ENCODE measurements around the gene SERP1.

The SERP1 gene

DNA sequence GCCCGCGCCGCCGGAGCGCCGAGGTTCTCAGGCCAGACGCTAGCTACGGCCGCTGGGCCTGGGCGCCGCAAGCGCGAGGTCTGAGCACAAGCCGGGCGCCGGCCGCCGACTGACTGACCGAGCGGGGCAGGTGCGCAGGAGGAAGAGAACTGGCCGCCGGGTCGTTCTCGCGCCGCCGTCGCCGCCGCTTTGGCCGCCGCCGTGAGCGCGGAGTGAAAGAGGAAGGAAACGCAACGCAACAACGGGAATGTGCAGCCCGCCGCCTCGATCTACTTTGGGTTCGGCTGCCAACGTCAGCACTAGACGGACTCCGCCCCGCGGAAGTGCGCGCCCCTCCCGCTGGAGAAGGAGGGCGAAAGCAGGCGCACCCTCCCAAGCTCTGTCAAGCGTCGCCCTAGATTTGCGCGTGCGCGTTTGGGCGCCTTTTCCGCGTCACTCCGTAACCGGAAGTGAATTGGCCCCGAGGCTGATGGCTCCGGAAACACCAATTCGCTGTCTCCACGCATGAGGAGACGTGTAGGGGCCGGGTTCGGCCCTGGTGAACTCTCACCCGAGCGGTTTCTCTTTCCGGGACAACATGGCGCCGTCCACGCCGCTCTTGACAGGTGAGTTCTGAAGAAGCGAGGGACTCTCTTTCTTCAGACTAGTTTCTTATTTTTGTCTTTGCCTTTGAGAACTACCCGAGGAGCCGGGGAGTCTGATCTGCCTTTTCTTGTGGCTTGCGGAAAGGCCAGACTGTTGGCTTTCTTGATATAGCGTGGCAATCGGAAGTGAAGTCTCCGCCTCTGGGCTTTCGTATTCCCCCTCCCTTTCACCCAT is at the start of gene SERP1, which contains the start of gene EIF2A:
TSS of gene SERP1 (minus strand) at position 271 of the 819 bp plus-strand sequence. CDS start 361 bp downstream, outside the sequence.
TSS of gene EIF2A (plus strand) at position 562 of the 819 bp plus-strand sequence. CDS start at position 578, 16 bp downstream.
- peak; percentile 99 for DNase-seq (ENCODE audit: low spot score)

DNA sequence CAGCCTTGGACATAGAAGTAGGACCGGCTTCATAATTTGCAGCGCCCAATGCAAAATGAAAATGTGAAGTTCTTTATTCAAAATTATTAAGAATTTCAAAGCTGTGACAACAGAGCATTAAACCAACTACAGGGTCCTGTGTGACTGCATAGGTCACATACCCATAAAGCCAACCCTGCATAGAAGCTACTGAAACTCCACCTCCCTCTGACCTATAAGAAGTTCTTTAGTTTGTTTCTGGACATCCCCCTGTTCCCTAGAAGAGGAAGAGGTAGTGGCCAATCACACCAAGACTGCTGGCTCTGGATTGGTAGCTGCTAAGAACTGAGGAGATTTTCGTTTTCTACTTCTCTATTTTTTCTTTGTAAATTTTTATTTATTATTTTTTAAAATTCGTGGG is 47.9 kb upstream of the SERP1 start:
- no peak for DNase-seq (ENCODE audit: low spot score)

DNA sequence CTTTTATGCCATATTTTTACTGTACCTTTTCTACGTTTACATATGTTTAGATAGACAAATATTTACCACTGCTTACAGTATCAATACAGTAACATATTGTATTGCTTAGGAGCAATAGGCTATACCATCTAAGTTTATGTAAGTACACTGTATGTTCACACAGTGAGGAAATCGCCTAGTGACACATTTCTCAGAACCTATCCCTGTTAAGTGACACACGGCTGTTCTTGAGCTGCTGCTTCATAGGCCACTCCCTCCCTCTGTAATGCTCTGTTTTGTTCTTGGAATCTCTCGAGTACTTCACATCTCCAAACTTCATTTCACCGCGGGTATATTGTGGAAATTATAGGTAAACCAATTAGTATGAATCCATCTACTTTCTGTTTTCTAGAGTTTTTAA is 43.5 kb upstream of the SERP1 start:
- DNase-seq (ENCODE audit: low spot score) = no peak

DNA sequence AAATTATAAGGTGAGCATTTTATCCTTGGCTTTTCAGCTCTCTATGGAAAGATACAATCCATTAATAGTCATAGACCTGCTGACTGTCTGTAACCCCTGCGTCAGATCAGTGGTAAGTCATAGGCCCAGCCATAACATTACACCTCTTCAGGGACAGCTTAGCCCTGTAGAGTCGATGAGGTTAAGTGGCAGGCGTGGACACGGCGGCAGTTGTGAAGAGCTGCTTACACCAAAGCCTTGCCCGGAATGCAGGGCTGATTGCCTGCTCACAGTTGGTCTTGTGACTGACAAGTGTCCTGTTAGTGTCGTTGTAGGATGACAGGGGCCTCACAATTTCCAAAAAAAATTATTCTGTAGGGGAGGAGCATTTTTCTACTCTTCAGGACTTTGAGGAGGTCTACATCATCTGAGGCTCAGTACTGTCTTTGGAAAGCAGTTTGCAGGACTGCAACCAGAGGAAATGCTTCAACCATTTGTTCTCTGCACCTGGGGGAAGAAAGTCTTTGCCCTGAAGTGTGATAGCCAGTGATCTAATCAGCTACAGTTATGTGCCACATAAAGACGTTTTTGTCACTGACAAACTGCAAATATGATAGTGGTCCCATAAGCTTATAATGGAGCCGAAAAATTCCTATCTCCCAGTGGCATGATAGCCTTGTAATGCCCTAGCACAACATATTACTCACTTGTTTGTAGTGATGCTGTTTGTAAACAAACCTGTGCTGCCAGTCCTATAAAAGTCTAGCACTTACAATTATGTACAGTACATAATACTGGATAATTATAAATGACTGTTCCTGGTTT is 41.9 kb upstream of the SERP1 start:
- no peak for DNase-seq (ENCODE audit: low spot score)

DNA sequence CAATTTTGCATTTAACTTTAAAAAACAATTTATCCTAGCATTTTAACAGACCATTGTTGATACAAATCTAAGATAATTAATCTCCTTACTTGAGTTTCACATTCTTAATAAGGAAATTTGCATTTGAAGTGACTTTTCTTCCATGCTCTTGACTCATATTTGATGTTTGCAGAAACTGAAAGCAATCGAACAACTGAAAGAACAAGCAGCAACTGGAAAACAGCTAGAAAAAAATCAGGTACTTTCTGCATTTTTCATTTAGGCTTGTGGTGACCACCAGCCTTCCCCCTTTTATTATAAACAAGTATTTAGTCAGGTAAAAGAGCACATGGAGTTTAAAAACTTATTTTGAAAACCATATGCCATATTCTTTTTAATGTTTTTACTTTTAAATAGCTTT is 36.7 kb upstream of the SERP1 start:
- no peak for DNase-seq (ENCODE audit: low spot score)

DNA sequence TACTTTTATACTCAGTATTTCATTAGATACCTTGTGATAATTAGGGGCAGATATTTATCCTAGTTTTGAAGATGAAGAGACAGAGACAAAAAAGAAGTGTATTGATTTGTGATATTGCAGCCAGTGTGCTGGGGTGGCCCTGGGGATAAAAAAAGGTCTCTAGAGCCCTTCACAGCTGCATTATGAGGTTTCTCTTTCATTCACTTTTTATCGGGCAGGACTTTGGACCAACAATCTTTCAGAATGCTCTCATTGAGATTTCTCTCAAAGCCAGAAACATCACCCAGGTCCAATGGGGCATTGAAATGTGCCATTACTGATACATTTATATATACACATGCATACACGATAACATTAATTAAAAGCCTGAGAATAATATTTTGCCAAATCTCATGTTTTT is 36.3 kb upstream of the SERP1 start:
- DNase-seq (ENCODE audit: low spot score) = no peak

DNA sequence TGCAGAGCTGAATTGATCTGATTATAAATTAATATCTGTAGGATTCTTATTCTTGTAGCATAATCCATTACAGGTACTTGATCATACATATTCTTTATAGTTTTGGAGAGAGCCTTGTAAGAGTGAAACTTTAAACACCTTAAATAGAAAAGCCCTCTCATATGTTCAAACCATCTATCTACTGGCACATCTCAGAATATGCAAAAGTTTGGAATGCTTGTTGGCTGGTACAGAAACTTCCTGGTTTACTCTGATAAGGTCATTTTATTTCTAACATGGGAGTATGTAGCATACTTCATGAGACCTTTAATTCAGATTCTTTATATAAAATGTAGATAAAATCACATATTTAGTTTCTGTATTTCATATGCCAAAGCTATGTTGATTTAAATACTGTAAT is 34.9 kb upstream of the SERP1 start:
- DNase-seq (ENCODE audit: low spot score) = no peak

DNA sequence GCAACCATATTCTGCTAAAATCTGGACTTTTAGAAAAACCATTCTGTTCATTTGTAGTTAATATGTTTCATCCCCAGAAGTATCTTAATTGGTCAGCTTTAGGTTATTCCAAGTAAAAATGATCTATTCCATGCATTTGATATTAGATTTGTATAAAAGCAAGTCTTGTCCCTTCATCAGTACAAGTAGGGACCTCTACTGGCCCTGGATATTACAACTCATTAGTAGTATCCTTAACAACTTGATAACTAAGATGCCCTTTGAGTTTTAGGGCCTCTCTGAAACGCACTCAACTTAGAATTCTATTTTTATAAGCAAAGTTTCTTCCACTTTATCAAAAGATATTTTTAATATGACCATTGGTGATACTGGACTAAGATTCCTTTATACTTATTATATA is 31.6 kb upstream of the SERP1 start:
- DNase-seq (ENCODE audit: low spot score) = no peak

DNA sequence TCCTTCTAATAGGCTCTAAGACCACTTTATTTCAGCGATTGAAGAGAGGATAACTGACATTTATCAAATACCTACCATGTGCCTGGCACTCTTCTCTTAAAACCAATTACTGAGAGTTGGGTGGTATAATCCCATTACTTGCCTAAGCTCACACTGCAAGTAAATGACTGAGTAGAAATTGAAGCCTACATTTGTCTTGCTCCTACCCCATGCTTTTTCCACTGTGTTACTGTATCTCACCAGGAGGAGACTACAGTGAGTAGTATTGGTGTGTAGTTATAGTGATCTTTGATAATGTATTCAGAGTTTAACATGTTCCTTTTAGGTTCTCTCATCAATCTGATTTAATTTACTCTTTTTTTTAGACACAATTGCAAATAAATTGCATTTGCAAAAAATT is 21.0 kb upstream of the SERP1 start:
- DNase-seq (ENCODE audit: low spot score) = no peak

DNA sequence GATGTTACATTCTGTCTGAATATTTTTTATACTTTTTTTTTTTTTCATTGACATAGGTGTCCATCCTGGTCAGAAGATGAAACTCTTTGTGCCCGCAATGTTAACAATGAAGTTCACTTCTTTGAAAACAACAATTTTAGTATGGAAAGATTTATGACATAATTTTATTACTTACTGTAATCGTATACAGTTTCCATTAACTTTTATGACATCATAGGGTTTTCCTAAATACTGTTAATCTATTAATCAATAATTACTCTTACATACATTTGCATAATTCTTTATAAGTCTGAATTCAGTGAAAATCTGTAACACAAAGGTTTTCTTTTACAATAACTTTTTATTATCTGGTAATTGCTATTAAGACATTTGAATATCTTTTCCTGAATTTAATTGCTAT is 17.9 kb upstream of the SERP1 start:
- DNase-seq (ENCODE audit: low spot score) = no peak

DNA sequence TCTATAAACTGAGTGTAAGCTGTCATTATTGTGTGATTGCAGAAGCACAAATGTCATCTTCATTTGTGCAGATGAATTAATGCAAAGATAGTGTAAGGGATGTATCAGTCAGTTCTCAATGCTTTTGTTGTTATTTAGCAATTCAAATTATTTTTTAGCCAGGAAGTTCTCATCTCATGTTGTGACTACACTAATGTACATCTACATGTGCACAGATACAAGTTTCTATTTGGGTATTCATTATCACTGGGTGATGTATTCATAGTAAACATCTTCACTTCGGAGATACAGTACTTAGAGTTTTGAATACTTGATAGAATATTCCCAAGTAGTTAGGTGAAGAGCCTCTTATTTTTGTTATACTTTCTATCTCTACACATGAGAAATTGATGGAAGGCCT is 11.4 kb upstream of the SERP1 start:
- DNase-seq (ENCODE audit: low spot score) = no peak

DNA sequence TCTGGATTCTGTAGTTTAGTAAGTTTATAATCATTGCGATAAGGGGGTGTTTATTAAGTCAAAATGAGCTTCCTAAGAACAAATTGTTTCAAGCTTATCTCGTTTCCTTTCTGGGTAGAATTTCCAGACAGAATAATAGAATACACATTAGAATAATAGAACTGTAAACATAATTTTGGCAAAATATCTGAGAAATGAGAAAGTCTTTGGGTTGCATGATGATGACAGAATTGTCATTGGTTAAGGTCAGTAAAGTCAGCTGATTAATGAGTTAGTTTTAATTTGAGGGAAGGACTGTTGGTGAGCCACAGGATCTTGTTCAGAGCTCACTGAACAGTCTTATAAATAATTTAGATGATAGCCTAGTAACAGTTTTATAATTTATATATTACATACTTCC is 10.5 kb upstream of the SERP1 start:
- DNase-seq (ENCODE audit: low spot score) = no peak

DNA sequence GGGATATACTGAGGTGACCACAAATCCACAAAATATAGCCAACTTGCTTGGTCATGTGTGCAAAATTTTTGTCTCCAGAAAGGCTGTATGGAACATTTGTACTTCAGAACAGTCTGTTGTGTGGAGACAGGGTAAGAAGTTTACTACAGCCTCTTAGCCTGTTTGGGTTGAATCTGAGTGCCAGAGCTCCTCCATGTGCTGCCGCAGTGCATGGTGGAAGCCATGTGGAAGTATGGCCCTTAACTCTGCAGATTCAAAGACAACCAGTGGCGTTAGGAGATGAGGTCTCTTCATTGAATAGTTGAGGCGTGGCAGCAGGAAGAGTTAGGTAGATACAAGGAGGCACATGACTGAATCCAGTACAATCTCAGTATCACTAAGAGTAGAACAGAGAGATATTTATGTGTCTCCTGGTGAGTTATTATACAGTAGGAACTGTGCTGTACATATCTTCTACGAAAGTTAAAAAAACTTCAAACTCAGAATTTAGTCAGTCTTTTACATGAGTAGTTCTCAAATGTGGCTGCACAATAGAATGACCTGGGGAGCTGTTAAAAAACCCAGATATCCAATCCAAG is 9.7 kb upstream of the SERP1 start:
- no peak for DNase-seq (ENCODE audit: low spot score)

DNA sequence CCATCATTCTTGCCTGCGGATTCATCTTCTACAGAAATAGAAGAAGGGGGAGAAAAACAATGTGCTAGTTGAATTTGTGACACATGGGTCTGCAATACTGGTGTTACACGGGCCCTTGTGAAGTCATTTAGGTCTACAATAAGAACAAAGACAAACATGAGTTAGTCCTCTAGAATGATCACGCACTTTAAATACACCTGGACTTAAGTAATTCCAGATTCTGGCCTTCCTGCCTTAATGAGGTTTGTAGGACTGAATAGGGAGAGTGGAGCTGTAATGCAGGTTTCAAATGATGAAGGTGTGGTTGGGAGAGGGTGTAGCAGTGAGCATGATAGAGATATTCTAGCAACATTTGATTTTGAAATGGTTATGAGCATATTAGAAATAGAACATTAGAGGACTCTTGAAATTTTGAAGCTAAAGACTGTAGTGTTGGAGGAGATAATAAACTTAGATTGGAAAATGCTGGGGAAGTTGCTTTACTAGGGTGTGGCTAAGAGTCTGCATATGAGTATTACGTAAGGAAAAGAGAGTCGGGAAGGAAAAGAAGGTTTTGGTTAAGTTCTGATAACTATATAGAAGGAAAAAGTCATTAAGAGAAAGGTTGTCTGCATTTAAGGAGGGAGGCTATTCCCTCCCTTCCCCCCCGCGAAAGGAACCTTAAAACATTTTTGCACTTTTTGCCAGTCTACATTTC is 897 bp upstream of the SERP1 start:
- DNase-seq (ENCODE audit: low spot score) = no peak

DNA sequence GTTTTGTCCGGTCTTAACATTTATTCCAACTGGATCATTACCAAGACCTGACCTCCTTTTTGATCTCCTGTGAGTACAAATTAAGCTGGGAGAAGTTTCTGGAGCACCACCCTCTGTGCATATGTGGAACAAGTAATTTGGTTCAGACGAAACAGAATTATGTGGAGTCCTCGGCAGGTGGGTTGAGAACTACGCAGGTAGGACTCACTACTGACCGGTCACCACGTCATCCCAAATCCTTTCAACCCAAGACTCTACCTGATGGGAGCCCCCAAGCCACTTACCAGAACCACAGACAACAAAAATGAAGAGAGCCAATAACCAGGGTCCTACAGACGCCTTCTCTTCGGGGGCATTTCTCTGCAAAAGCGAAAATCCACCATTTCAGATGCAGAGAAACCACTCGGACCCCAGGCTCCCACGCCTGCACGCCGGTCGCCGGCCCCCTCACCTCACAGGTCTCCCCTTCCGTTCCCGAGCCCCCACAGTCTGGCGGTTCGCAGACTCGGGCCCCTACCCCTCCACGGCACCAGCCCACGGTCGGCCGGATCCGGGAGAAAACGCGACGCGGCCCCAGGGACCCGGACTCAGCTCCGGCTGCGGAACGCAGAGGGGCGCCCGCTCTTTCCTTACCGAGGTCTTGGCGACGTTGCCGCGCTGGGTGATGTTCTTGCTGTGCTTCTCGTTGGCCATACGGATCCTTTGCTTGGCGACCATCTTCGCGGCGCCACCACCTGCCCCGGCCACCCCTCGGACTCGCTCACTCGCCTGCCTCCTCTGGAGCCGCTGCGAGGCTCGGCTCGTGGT is 674 bp downstream of the SERP1 start:
- DNase-seq (ENCODE audit: low spot score) = peak; percentile 21

DNA sequence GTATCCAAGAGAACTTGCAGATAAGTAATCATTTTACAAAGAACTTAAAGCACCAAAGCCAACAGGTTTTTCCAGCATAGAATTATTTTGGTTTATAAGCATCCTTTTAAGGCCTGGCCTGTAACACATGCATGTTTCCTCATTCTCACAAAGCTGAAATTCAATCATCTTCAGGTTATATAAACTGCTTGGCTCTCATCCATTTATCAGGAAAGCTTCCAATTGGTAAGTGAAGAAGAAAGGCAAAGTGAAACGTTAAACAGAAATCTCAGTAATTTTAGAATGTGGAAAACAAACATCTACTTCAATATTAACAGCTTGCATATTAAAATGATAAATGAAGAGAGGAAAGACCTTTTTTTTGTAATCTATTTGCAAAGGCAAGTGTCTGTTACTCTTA is 1.6 kb downstream of the SERP1 start:
- DNase-seq (ENCODE audit: low spot score) = no peak

DNA sequence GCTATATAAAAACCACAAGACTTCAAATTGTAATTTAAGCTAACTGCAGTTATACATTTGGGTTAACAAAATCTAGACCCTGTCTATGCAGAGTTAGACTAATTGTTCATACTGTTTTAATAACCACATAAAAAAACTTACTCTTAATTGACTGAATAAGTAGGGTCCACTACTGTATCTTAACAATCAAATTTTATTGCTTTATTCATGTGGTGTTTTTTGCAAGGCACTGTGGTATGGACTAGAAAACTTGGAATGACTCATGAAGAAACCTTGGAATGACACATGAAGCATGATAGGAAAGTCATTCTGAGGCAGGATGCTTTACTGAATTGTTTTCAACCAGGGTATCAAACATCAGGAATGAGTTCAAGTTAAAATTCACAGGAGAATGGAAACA is 2.3 kb downstream of the SERP1 start:
- no peak for DNase-seq (ENCODE audit: low spot score)

DNA sequence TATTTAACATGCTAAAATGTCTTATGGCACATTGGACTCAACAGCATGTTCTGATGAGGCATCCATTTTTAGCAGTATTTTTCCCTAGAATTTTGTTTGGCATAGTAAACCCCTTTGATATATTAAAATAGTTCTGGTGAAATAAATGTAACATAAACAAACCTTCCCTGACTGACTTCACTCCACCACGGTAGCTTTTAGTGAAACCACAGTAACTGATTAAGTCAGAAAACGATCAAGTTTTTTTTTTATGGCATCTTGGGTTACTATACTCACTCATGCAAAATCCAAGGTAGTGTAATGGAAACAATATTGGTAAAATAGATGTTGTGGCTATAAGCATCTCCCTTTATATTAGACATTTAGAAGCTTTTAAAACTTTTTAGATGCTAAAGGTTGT is 2.8 kb downstream of the SERP1 start:
- no peak for DNase-seq (ENCODE audit: low spot score)

DNA sequence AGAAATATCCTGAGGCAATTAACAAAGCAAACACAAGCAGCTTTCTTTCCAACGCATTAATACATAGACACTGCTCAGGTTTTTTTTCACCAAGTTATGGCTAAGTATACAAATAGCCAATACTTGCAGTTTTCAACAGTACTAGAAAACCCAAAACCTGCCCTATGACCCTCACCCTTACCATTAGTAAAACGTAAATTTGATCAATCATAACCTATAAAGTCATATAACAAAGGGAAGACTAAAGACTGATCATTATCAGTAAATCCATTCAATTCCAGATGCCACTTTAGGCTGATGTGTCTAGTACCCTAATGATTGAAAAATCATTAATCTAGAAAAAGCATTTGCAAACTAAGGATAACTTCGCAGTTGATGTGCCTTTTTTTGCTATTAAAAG is 3.2 kb downstream of the SERP1 start:
- DNase-seq (ENCODE audit: low spot score) = no peak

DNA sequence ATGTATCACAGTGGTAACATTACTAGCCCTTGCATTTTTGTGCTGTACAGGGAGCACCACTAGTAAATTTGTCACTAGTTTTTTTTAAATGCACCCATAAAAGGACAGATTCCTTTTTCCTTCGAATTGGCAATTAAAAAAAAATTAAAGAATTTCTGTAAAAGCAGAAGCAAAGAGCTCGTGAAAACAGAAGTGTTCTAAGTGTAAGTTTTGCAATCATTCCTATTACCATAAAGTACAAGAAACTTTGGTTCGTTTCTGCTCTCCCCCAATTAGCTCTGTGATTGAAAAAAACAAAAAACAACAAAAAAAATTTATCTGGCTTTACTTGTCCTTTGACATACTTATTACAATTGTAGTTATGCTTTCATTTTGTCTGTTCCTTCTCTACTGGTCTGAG is 5.3 kb downstream of the SERP1 start:
- DNase-seq (ENCODE audit: low spot score) = no peak

DNA sequence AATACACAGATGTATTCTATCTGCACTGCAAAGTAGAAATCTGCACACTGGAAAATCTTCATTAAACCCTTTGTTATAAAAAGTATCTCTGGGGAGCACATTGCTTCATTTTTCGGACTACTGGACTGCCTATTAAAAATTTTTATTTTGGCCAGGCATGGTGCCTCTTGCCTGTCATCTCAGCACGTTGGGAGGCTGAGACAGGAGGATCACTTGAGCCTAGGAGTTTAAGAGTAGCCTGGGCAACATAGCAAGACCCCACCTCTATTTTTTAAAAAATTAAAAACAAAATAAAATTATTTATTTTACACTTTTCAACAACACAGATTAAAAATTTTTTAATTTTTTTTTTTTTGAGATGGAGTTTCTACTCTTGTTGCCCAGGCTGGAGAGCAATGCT is 6.0 kb downstream of the SERP1 start:
- DNase-seq (ENCODE audit: low spot score) = no peak

All from globus pallidus (tissue), 1 donor.